HG02623 (cell line): ENCODE data around the gene ASCC1.
"Not testable (repeated sequence)": the region's sequence is repeated elsewhere in the genome, so short reads cannot be mapped to it uniquely, and the experiment has no call there.

Experiments used
- ATAC-seq: cut with Tn5 transposase; IDR thresholded peaks from one replicate; pipeline ENCODE4 v1.9.1; 2021; ENCODE audit warnings: moderate library complexity; ENCODE audit not compliant: unreplicated experiment

The ASCC1 gene

DNA sequence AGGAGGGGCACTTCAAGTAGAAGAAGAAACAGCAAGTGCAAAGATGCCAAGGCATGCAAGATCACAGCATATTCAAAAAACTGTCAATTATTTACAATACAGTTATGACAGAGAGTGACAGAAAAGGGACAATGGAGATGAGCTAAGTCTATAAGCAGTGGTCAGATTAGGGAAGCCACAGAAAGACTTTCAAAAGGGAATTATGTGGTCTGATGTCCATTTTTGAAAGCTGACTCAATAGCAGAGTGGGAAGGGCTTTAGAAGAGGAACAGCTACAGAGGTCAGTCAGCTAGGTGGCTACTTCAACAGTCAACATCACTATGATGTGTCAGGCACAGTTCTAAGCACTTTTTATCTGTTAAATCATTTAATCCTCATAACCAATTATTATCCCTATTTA is 82.6 kb downstream of the ASCC1 start:
- ATAC-seq = peak; percentile 66

DNA sequence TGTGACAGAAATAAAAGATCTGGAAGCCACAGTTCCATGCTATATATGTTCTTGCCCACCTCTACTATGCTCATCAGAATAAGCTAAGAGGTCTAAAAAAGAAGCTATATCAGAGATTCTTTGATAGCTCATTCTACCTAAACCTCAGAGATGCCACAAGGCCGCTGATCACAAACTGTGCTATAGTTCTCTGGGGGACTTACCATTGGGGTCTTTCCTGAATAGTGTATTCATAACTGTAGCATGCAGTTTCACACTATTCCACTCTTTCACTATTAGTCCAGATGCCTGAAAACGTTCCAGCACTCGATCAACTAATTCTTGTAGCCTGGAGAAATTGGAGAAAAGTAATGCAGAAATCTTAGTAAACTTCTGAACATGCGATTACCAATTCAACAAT is 83.2 kb downstream of the ASCC1 start:
- no peak for ATAC-seq

DNA sequence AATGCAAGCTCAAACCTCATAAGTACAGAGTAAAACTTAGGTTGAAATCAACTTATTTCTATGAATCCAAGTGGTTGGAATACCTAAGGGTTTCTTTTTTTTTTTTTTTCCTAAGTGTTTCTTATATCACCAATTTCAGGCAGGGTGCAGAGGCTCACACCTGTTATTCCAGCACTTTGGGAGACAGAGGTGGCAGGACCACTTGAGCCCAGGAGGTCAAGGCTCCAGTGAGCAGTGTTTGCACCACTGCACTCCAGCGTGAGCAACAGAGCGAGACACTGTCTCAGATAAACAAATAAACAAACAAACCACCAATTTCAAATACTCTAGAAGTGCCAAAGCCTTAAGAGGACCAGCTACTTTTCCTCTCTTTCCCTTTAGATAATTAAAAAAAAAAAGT is 88.5 kb downstream of the ASCC1 start:
- ATAC-seq = no peak

DNA sequence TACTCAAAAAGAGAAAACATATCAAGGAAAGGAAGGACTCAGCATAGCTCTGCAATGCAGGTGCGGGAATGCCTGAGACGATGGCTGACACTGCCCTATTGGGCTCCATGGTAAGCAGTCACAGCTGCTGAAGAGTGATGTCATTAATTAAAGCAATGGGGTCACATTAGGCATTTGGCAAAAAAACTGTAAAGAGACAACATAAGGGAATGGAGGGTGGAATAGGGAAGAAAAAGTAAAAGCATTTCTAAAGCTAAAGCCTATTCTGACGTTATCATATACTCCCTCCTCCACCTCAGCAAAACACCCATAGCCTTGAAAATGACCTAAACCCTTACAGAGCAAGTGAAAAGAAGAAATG is 89.2 kb downstream of the ASCC1 start:
- no peak for ATAC-seq

- ATAC-seq = no peak
These were observed 89.7 kb downstream of the ASCC1 start for GRCh38 chr10:72126184-72126871.

- no peak for ATAC-seq
These were observed 91.1 kb downstream of the ASCC1 start for GRCh38 chr10:72124989-72125388.

GRCh38 chr10:72124381-72124780 is 91.7 kb downstream of the ASCC1 start:
- no peak for ATAC-seq

- ATAC-seq = no peak
These were observed 92.5 kb downstream of the ASCC1 start for GRCh38 chr10:72123616-72124015.

GRCh38 chr10:72122221-72122620 is 93.9 kb downstream of the ASCC1 start:
- ATAC-seq = no peak

DNA sequence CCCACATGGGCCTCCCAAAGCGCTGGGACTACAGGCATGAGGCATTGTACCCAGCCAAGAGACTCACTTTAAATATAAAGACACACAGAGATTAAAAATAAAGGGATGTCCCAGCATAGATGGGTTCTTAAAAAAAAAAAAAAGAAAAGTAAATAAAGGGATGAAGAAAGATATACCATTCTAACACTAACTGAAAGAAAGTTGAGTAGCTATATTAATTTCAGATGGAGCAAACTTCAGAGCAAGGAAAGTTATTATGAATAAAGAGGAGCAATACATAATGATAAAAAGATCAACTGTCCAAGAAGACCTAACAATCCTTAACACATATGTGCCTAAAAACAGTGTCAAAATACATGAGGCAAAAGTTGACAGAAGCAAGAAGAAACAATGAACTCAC is 94.7 kb downstream of the ASCC1 start:
- ATAC-seq = no peak

DNA sequence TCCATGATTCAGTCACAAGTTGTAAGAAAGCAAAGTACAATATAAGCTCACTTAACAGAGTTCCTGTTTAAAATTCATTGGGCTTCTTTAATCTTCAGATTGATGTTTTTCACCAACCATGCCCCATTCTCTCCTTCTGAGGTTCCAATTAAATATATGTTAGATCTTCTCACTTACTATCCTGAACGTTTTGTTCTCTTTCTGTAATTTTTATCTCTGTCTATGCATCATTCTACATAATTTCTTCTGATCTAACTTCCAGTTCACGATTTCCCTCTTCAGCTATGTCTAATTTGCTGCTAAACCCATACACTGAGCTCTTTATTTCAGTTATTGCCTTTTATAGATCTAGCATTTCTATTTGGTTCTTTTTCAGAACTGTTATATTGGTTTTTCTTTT is 99.7 kb downstream of the ASCC1 start:
- ATAC-seq = no peak

GRCh38 chr10:72114706-72115450 is 101.2 kb downstream of the ASCC1 start:
- ATAC-seq = no peak

- no peak for ATAC-seq
These were observed 105.2 kb downstream of the ASCC1 start for GRCh38 chr10:72110673-72111401.

DNA sequence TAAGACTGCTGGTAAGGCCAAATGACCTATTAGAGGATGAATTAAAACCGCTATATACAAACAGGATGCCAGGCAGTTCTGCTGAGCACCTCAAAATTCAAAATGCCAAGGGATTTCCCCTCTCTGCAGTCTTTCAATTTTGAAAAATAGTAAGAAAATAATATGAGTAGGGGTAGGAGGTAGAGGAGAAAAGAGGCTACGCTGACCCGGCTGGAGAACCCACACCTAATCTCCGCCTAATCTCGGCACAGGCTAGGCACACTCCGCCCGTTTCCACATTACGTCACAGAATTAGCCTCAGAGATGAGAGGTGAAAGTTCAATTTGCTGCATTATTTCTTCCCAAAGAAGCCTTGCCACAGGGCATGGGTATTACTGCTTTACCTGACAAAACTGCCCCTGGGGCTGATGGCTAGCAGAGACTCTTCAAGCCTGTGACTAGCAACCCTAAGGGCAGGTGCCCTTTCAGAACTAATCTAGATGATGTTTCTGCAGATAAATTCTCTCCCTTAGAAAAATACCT is 106.4 kb downstream of the ASCC1 start:
- ATAC-seq = no peak

DNA sequence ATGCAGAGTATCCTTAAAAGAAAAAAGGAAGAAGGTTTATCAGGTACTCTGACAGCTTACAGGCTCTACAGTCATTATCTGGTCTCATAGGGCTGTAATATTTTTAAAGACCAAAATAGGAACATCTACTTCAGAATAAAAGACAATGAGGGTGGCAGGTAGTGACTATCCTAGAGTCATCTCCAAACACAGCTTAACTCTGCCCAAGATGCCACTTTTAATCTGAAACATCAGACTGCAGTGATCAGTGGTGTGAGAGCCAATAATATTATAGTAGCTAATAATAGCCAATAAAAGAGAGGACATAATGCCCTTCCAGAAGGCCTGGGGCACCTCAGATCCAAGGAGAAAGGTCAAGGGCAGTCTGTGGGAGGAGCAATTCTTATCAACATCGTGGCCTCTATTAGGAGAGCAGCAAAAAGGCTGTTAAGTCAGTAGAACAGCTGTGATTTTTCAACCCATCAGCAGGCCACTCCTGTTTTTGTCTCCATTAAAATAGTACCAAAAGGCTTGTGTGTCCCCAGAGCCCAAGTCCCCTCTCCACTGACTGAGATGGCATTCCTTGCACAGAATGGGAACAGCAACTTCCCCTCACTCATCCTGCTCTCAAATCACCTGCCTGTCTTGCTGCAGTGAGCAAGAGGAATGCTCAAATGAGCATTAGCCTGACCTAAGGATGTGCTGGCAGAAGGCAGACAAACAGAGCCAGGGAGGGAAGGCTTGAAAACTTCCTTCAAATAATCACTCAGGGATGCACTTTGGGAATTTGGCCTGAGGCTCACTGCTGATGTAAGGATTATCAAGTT is 107.0 kb downstream of the ASCC1 start:
- ATAC-seq = no peak

- not testable (repeated sequence) for ATAC-seq
These were observed 108.1 kb downstream of the ASCC1 start for GRCh38 chr10:72108004-72108370.

DNA sequence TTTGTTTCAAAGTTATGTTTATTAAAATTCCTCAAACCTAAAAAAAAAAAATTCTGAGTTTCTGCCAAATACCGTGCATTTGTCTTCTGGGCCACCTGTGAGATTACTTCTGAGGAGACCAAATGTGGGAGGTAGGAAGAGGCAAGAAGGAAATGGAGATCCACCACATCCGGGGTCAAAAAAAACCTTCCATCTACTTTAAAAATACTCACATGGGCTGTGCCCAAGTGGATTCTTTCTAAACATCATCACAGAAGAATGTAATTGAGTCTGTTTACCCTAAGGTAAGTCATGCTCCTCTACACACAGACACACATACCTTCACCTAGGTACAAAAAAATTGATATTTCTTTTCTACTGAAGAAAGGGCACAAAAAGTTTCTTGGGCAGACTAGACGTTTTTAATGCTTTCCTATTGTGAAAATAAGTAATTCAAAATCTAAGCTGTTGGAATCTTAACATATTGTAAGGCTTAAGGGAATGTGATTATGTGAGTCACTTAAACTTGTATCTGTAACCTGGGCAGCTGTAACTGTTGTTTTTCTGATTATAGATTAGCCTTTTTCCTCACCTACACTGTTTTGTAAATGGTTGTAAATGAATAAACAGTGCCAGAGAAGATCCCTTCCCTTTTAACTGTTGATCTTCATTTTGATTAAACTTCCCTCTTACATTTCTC is 108.6 kb downstream of the ASCC1 start:
- no peak for ATAC-seq

DNA sequence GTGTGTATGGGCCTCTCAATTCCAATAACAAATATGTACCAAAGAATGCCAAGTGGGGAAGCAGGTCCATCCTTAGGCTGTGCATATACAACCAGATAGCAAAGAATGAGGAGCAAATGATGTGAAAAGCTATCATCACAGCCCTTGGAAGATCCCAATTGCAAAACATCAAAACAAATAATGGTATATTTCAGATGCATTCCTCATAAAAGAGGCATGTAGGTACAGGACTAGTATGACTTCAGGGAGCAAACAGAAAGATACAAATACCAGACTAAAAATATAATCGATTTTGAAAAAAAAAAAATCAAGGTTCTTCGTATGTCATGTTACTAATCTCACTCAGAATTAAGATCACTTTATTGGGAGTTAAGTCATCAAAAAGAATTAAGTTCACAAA is 109.2 kb downstream of the ASCC1 start:
- no peak for ATAC-seq

- no peak for ATAC-seq
These were observed 109.8 kb downstream of the ASCC1 start for GRCh38 chr10:72106154-72106849.

GRCh38 chr10:72105710-72106109 is 110.4 kb downstream of the ASCC1 start:
- ATAC-seq = no peak
